GM18517 (cell line): ENCODE data around the gene GLRA1.
"Not testable (repeated sequence)": the region's sequence is repeated elsewhere in the genome, so short reads cannot be mapped to it uniquely, and the experiment has no call there.

Experiments
- ATAC-seq: cut with Tn5 transposase; IDR thresholded peaks from one replicate; pipeline ENCODE4 v1.9.1; 2021; ENCODE audit warnings: mild to moderate bottlenecking, moderate library complexity; ENCODE audit not compliant: unreplicated experiment

GLRA1 gene

DNA sequence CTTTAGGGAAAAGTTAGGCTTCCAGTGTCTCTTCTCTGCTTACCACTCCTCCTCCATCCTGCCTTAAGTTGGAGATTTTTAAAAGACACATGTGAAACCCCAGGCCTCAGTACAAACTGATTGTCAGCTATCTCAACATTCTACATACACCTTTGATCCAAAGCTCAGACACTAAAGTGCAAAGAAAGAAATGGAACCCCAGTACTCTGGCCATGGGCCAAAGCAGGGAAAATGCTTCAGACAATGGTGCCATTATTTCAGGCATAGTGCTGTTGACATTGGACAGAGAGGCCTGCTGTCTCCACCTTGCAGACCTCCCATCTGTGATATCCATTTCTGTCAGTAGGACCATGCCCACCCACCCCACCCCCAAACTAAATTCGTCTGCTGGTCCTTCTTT, 103.7 kb downstream of the GLRA1 start:
- no peak for ATAC-seq

DNA sequence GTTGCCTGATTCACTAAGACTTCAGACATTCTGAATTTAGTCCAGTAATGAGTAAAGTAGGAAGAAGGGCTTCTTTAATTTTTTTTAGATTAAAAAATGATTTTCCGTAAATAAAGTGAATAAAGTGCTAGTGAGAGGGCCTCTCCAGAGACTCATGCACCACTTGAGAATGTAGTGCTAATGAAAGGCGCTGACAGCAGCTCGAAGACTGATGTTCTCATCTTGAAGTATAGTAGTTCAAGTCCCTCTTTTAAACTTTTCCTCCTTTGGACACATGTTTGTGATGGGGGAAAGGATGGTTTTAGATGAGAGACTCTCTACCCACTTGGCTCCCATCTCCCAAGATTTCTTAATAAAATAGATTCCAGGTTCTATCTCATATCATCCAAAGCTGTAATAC, 104.4 kb downstream of the GLRA1 start:
- no peak for ATAC-seq

DNA sequence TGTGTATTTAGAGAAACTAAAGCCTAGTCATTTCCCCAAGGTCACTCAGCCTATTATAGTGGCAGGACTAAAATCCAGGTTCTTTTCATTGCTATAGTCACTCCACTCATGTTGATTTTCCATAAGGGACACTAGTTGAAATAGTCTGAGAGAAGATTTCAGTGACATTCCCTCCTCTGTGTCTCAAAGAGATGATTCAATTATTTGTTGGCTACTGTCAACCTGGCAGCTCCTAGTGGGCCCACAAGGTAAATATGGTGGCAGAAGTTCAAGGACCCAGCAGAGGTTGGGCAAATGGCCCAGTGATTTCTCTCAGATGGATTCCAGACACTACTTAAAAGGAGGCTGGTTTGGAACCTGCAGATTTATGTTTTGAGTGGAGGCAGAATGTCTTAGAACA, 104.8 kb downstream of the GLRA1 start:
- no peak for ATAC-seq

DNA sequence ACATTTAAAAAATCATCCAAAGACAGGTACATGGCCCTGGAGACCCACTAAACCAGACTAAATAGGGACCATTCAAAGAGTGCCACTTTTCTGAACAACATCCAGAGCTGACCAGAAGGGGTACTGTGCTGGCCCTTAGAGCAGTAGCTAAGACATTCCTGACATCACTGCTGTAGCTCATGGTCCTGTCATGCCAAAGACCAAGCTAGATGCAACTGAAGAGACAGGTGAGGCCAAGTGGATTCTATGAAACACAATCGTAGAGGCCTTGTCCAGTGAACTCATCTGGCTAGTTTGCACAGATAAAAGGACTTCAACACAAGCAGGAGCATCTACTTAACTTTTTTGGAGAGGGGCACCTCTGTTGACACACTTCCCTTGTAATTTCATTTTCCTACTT, 109.6 kb downstream of the GLRA1 start:
- no peak for ATAC-seq

DNA sequence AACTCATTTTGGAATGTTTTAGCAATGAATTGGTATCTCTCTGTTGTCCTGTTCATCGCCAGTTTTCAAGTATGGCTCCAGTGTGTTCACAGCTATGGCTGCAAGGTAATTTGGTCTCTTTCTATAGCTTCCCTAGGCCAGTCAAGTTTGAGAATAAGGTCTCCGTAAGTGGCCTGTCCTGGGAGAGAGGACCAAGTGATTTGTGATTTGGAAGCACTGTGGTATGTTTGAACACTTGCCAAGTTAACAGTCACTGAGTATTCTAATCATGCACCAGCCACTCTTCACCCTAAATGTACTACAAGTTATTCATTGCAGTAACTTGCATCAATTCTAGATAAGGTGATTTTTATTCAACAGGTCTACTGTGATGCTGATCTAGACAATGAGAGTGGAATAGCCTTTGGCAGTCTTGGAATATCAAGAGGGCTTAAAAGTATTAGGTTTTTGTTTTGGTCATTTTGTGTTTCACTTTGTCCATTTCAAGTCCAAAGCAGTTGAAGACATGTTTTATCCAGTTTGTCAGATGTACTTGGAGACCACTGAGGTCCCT, 111.8 kb downstream of the GLRA1 start:
- no peak for ATAC-seq

DNA sequence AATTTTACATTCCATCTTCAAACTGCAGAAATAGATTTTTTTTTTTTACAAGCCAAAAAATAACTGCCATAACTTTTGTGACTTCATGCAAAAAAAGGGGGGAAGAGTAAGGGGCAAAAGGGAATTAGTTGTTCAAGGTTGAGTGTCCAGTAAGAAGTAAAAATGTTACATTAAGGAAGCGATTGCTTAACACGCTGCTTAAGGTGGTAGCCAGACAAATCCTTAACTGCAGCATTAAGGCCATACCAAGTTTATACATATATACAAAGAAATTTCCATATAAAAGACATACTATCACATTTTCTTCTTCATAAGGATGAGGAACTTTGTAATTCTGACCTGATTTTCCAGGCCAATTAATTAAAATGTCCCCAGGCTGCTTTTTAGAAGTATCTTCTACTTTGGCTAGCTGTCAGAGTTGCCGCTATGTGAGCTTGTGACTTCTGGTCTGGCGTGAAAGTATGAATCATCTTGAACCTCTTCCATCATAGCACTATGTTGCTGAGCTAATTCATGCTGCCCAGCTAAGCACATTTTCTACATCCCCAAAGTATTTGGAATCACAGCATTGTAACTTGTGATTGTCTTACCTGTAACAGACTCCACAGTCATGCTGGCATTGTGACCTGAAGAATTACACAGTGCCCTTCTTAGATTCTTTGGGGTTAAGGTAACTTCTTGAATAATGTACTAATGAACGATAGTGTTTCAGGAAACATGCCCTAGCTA, 112.9 kb downstream of the GLRA1 start:
- ATAC-seq, result no peak

DNA sequence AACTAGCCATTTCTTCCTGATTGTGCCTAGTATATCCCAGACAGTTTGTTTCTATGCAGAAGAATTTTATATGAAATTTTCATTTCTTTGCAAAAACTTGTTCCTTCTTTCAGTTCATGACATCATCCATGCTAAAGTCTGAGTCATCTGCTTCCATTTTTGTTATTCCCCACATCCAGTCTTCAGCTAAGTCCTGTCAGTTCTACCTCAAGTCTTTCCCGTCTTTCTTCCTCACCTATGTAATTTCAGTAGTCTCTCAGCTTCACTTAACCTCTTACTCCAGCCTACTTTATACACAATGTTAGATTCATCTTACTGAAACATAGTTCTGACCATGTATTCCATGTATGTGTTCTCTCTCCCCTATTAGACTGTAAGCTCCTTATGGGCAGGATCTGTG, 113.8 kb downstream of the GLRA1 start:
- no peak for ATAC-seq

DNA sequence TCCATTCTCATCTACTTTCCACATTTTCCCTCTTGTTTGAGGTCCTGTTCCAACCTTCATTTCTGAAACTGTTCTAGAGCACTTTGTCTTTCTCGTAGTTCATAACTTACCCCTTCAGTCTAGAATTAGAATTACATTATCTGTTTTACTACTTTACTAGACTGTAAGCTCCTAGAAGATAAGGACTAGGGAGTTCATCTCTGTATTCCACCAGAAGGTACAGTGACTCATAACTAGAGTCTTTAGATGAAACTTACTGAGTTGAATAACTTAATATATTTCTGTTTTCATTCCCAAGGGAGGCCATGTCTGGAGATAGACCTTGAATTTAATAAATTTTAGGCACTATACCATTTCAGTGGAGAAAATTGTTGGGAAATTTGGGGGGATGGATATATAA, 114.2 kb downstream of the GLRA1 start:
- no peak for ATAC-seq

DNA sequence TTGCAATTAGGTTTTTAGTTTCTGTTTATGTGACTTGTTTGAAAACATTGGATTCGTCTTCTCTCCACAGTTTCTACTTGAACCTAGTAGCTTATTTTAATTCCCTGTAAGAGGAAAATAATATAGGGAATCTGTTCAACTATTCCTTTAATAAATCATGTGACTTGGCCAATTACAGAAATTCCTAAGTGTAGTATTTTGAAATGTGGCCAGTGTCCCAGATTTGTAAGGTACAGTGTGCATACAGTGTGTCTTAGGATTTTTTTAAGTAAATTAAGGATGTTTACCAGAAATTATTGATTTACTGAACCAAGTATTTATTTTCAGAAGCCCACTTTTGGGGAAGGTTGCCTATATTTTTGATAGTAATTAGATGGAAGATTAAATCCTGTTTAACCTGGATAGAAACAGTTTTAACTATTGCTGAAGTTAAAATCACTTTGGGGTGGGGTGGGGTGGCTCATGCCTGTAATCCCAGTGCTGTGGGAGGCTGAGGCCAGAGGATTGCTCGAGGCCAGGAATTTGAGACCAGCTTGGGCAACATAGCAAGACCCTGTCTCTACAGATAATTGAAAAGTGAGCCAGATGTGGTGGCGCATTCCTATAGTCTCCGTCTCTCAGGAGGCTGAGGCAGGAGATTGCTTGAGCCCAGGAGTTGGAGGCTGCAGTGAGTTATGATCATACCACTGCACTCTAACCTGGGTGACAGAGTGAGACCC, 116.0 kb downstream of the GLRA1 start:
- ATAC-seq, result no peak

DNA sequence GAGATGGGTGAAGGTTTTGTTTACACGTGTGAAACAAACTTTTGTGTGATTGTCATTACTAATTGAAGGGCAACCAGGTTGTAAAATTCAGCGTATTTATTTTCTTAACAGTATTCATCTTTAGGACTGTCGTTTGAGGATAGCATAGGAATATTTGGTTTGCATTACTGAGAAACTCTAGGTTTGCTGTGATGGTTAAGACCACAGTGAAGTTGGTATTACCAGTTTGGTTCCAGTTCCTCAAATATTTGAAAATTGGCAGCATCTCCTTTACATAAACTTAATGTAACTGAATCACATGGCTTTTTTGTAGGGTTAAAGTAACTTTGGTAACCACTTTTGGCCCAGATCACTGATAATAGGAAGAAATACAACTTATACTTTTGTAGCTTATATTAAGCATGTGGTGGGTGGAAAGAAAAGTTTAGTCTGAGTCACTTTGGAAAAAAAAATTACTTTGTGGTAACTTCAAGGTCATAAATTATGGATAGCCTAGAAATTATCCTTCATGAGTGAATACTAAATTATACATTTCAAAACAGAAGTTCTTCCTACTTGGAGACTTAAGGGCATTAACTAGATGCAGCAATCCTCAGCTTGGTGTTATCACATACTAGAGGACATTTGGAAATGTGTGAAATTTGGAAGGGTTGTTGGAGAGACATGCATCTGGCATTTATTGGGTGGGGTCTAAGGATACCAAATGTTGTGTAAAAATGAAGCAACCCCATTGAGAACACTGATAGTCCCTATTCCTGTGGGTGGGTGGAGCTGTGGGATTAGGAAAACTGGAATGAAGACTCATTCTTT, 119.0 kb downstream of the GLRA1 start:
- no peak for ATAC-seq

DNA sequence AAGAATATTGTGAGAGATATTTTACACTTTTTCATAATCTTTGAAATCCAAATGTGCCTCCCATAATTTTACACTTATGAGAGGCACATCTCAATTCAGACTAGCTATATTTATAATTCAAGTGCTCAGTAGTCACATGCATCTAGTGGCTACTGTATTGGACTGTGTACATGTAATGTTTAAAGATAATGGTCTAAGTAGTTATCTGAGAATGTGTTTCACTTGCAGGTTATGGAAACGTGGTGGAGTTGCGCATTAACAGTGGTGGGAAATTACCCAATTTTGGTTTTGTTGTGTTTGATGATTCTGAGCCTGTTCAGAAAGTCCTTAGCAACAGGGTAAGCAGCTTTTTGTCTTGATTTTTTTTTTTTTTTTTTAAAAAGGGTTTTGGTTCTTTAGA, 124.1 kb downstream of the GLRA1 start:
- ATAC-seq, result no peak

DNA sequence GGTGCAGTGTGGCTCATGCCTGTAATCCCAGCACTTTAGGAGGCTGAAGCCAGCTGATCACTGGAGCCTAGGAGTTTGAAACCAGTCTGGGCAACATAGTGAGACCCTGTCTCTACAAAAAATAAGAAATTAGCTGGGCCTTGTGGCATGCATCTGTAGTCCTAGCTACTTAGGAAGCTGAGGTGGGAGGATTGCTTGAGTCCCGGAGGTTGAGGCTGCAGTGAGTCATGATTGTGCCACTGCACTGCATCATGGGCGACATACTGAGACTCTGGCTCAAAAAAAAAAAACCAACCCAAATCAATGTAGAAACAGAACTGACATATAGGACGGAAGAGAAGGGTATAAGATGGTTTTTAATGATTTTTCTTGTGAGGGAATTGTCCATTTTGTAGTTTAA, 125.2 kb downstream of the GLRA1 start:
- no peak for ATAC-seq

DNA sequence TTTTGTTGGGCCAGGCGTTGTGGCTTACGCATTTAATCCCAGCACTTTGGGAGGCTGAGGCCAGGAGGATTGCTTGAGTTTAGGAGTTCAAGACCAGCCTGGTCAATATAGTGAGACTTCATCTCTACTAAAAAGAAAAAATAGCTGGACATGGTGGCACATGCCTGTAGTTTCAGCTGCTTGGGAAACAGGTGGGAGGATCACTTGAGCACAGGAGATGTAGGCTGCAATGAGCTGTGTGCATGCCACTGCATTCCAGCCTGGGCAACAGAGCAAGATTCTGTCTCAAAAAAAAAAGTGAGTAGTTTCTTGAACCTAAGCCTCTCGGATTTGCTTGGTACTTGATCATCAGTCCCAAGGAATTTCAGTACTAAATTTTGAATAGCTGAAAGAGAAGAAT, 126.0 kb downstream of the GLRA1 start:
- ATAC-seq, result no peak

DNA sequence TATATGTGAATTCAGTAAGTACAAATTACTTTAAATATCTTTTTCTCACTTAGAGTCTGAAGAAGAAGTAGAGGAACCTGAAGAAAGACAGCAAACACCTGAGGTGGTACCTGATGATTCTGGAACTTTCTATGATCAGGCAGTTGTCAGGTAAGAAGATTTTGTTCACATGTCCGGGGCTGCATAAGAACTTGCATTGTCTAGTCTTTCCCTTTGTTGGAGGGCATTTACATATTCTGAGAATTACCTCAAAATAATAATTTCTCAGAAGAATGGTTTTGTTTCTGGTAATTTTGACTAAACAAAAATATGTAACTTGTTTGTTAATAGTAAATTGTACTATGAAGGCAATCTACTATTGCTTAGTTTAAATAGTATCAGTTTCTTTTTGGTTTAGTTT, 129.2 kb downstream of the GLRA1 start:
- ATAC-seq, result no peak

DNA sequence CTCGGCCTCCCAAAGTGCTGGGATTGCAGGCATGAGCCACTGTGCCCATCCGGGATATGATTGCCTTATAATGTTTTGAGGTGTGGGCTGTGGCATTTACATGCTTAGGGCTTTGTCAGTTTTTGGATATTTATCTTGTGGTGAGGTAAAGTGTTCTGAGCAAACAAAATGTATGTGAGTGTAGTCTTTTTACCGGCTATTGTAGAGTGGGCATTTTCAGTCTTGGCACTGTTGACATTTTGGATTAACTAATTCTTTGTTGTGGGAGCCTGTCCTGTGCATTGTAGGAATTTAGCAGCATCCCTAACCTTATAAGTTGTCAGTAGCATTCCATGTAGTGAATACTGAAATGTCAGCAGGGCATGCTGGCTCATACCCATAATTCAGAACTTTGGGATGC, 131.3 kb downstream of the GLRA1 start:
- no peak for ATAC-seq

DNA sequence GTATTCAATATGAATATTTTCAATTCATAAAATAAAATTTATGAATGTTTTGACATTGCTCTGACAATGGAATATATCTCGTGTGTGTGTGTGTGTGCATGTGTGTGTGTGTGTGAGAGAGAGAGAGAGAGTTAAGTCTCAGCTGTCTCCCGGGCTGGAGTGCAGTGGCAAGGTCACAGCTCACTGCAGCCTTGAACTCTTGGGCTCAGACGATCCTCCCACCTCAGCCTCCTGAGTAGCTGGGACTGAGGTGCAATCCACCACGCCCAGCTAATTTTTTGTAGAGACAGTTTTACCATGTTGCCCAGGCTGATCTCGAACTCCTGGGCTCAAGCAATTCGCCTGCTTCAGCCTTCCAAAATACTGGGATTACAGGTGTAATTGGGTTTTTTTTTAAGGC, 136.8 kb downstream of the GLRA1 start:
- no peak for ATAC-seq

DNA sequence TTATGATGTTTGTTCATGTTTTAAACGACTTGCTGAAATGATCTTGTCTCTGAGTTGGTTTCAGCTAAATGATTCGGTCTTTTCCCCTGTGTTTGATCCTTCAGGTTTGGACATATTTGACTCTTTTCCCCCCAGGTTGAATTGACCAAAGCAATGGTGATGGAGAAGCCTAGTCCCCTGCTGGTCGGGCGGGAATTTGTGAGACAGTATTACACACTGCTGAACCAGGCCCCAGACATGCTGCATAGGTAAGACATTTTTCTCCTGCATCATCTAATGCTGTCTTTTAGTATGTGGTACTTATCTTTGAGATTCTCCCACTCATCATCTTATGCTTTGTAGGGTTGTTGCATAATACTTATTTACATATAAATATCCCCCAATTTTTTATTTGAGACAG, 138.2 kb downstream of the GLRA1 start:
- no peak for ATAC-seq

DNA sequence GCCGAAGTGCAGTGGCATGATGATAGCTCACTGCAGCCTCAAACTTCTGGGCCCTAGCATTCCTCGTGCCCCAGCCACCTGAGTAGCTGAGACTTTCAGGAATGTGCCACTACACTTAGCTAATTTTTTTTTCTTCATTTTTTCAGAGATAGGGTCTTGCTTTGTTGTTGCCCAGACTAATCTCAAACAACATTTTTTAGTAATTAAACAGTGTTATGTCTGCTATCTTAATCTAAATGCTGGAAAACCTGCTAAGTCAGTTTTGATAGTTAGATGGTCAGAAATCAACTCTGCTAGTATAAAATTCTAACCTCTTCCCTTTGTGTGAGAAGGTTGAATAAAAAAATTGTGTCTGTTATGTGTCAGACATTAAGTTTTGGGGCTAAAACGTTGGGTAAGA, 140.5 kb downstream of the GLRA1 start:
- ATAC-seq, result no peak

DNA sequence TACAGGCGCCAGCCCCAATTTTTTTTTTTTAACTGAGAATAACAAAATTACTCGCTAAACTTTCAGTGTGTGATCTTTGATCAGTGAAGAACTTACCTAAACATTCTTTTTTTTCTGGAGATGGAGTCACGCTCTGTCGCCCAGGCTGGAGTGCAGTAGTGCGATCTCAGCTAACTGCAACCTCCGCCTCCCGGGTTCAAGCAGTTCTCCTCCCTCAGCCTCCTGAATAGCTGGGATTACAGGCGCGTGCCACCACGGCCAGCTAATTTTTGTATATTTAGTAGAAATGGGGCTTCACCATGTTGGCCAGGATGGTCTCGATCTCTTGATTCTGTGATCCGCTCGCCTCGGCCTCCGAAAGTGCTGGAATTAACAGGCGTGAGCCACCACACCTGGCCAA, 141.0 kb downstream of the GLRA1 start:
- ATAC-seq, result not testable (repeated sequence)

DNA sequence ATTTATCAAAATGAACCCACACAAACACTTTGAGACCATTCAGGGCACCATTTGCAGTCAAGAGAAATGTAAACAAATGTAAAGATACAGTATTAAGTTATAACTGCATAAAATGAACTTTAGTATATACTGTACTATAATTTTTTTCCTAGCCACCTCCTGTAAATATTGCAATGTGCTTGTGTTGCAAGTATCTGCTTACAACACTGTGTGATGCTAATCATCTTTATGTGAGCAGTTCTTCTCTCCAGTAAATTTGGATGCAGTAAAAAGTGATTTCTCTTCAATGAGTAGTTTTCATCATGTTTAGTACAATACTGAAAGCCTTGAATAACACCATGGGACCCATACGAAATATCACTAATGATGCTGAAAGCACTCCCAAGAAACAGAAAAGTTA, 143.4 kb downstream of the GLRA1 start:
- ATAC-seq, result no peak

DNA sequence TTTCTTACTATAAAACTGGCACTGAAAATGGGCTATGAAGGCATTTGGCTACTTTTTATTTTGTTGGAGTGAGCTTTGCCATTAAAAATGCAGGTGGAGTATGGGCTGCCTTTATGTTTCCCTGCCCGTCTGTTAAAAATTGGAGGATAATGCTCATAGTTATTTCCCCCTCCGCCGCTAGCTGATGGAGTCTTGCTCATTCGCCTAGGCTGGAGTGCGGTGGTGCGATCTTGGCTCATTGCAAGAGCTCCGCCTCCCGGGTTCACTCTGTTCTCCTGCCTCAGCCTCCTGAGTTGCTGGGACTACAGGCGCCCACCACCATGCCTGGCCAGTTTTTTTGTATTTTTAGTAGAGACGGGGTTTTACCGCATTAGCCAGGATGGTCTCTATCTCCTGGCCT, 144.3 kb downstream of the GLRA1 start:
- no peak for ATAC-seq
